GM15510 (cell line): ENCODE measurements around the gene SNRNP70.
A peak's percentile ranks its signal among the peaks of the same experiment; 100 is the strongest.

Experiments
- POLR2A ChIP-seq: IDR thresholded peaks from 3 replicates; pipeline ENCODE4 v1.6.1; 2011; ENCODE audit warnings: borderline replicate concordance; ENCODE audit not compliant: insufficient read length; ENCODE audit errors: extremely low read depth

SNRNP70 gene

DNA sequence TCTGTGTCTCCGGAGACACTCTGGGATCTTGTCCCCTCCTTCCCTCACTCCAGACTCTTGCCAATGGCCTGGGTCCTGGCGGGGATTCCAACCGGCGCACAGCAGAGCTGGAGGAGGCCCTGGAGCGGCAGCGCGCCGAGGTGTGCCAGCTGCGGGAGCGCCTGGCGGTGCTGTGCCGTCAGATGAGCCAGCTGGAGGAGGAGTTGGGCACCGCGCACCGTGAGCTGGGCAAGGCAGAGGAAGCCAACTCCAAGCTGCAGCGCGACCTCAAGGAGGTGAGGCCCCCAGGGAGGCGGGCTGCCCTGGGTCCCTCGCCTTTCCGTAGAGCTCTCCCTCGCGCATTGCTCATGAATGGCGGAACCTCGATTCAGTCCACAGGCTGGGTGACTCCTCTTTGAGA, 45.1 kb downstream of the SNRNP70 start:
- no peak for TF ChIP-seq POLR2A

DNA sequence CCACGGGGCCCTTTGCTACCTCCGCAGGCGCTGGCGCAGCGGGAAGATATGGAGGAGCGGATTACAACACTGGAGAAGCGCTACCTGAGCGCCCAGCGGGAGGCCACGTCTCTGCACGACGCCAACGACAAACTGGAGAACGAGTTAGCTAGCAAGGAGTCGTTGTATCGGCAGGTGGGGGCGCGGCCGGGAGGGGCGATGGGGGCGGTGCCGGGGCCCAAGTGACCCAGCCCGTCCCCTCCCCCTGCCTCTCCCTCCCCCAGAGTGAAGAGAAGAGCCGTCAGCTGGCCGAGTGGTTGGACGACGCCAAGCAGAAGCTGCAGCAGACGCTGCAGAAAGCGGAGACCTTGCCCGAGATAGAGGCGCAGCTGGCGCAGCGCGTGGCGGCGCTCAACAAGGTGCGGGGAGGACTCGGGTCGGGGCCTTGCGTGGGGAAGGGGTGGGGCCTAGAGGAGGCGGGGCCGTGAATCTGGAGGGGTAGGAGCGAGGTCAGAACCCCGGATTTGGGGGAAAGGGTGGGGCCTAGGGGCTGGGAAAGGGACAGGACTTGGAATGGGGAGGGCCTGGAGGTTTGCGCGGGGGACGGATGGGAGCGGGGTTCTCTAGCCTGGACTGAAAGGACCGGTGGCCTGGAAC, 47.8 kb downstream of the SNRNP70 start:
- no peak for TF ChIP-seq POLR2A

DNA sequence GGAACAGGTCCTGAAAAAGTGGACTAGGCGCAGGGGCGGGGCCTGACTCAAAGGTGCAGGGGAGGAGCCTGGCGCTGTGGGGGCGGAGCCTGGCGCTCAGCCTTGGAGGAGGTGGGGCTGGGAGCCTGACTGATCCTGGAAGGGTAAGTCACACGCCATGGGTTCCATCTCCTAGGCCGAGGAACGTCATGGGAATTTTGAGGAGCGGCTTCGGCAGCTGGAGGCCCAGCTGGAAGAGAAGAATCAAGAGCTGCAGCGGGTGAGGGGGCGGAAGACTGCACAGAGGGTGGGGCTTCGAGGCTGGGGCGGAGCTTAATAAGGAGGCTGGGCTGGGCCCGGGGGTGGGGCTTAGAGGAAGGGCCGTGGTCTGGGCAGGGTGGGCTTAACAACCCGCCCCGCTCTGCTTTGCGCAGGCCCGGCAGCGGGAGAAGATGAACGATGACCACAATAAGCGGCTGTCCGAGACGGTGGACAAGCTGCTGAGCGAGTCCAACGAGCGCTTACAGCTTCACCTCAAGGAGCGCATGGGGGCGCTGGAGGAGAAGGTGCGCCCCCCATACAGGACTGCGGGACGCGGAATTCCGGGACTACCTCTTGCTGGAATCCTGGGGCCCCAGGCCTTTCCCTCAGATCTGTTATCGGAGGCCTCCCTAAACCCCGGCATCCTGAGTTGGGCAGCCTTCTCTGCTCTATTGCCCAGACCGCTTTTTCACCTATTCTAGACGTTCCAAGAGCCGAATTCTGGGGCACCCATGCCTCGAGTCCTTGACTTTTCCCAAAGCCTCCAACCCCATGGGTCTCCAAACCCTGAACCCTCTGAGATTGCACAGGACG, 48.6 kb downstream of the SNRNP70 start:
- no peak for TF ChIP-seq POLR2A

DNA sequence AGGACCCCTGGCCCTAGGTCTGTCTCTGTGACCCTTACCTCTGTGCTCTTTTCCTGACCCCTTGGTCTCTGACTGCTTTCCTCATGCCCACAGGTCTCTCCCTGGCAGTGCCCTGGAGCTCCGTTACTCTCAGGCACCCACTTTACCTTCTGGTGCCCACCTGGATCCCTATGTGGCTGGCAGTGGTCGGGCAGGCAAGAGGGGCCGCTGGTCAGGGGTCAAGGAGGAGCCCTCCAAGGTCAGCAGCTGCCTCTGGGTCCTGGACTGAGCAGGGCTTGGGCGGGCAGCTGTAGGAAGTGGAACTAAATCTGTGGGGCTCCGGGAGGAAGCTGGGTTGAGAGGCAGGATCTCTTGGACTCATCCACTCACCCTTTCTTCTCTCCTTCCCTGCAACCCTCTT, 50.4 kb downstream of the SNRNP70 start:
- TF ChIP-seq POLR2A, result no peak

DNA sequence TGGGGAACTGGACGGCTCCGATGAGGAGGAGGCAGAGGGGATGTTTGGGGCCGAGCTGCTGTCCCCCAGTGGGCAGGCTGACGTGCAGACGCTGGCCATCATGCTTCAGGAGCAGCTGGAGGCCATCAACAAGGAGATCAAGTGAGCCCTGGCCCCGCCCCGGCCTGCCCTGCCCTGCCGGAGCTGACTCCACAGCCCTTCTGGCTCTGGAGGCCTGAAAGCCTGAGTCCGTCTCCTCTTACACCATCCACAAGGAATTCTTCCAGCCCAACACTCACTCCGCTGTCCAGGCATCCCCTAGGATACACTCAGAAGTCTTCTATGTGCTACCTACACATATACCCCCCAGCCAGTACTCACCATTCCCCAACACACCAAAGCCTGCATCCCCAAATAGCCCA, 51.5 kb downstream of the SNRNP70 start:
- TF ChIP-seq POLR2A, result no peak

DNA sequence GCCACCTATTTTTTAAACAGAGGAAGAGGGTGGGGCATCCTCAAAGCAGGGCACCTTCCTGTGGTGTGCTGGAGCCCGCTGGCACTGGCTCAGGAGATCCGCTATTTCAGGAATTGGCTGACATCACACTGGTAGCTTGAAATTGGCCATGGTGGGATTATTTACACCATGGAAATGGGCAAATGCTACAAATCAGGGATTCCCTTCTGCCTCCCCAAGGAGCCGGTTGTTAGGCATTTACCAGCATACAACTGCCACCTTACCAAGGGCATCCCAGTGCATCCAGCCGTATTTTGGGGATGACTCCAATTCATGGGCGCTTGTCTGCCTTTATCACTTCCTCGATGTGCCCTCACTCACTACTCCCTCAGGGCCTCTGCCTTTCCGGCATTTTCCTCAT, 55.7 kb downstream of the SNRNP70 start:
- TF ChIP-seq POLR2A, result no peak

DNA sequence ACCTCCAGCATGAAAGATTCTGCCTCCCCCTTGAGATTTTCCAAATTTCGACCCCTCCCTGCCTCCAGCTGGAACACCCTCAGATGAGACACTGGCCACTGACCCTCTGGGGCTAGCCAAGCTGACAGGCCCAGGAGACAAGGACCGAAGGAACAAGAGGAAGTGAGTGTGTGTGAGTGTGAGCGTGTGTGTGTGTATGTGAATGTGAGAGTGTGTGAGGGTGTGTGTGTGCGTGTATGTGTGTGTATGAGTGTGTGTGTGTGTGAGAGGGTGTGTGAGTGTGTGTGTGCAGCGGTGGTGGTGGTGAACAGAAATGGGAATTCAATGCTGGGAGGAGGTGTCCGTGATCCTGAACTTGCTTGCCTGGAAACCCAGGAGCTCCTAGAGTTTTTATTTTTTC, 56.1 kb downstream of the SNRNP70 start:
- TF ChIP-seq POLR2A, result no peak

DNA sequence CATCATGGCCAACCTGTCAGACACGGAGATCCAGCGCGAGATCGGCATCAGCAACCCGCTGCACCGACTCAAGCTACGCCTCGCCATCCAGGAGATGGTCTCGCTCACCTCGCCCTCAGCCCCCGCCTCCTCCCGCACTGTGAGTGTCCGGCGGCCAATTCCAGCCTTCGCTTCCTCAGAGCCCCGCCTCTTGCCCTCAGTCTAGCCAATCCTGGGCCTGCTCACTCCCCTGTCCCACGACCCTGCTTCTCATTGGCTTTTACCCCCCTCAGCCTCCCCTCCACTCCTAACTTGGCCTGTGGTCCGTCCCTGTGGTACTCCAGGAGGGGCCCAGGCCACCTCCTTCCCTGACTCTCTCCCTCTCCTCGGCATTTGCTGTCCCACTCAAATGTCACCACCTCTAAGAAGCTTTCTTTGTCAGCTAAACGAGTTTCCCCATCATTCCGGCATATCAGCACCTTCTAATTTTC, 57.6 kb downstream of the SNRNP70 start:
- peak; percentile 26 for TF ChIP-seq POLR2A

DNA sequence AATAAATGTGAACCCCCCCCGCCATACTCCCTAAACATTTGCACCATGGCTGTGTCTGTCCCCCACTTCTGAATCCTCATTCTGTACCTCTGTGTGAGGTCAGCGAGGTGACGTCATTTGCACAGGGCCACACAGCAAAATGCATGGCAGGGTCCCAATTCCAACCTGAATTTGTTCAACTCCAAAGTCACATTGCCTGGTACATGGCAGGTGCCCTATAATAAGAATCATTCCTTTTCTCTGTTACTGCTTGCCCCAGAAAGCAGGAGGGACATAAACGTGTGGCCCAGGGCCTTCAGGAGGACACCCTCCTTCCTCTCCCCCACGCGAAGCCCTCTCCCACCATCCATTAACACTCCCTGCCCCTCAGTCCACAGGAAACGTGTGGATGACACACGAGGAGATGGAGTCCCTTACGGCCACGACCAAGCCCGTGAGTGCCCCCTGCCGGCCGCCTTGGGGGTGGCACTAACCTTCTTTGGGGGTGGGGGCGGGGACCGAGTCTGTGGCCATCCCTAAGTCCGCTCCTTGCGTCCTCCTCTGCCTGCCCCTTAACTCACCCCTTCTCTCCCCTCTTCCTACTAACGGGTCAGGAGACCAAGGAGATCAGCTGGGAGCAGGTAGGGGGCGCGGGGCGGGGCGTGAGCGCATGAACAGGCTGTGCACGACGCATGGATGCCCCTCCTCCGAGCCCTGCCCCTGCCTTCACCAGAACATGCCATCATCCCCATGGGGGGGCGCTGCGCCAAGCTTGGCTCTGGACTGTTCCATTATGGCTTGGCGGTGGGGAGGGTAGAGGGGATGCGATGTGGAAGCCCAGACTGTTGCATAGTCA, 60.5 kb downstream of the SNRNP70 start:
- TF ChIP-seq POLR2A, result no peak

DNA sequence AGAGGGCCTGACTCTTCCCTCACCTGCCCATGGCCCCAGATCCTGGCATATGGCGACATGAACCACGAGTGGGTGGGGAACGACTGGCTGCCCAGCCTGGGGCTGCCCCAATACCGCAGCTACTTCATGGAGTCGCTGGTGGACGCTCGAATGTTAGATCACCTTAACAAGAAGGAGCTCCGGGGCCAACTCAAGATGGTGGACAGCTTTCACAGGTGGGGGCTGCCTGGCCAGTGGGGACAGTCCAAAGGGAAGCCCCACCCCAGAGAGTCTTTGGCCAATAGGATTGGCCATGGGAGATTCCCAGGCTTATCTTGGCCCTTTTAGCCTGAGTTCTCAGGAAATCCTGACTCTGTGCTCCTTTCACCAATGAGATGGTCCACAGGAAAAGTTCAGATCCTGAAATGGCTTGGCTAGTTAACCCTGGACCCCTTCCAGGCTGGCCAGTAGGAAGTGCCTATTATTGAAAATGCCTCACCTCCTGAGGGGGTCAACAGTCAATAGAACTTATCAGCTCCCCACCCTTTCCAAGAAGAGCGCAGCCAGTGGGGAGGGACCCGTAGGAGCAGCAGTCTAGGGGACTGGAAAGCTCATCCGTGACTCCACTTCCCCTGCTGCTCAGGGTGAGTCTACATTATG, 62.9 kb downstream of the SNRNP70 start:
- TF ChIP-seq POLR2A, result no peak

DNA sequence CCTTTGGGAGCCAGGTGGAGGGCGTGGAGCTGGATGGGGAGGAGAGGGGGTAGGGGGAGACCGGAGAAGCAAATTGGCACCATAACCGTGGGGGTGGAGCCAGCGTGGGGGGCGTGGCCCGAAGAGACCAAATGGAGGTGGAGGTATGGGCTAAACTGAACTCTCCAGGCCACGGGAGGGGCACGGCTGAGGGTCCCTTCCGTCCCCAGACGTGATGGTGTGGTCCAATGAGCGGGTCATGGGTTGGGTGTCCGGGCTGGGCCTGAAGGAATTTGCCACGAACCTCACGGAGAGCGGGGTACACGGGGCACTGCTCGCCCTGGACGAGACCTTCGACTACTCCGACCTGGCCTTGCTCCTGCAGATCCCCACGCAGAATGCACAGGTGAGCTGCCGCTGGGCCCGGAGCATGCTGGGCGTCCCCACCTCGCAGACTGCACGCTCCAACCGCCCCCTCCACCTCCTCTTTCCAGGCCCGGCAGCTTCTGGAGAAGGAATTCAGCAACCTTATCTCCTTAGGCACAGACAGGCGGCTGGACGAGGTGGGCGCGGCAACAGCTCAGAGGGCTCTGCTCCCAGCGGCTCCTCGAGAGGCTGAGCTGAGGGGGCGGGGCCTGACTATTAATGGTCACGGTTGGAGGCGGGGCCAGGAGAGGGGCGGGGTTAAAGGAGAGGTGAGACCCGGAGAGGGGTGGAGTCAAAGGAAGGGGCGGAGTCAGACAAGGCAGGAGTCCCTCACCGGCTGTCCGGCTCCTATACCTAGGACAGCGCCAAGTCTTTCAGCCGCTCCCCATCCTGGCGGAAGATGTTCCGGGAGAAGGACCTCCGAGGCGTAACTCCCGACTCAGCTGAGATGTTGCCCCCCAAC, 63.8 kb downstream of the SNRNP70 start:
- TF ChIP-seq POLR2A, result no peak

DNA sequence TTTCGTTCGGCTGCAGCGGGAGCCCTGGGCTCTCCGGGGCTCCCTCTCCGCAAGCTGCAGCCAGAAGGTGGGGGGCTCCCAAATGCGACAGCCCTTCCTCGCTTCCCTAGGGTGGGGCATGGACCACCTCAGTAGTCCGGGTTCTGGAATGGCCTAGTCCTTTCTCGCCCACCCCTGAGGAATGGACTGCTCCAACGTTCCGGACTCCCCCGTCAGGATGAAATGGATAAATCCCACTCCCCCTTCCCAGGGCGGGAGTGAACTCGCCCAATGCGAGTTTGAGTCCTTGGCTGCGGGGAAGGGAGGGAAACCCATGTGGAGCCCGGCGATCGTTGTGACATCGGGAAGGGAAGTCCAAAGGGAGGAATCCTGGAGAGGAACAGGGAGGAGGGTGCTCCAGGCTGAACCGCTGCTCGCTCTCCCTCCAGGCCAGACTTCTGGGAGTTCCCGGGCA, 64.4 kb downstream of the SNRNP70 start:
- TF ChIP-seq POLR2A, result no peak

DNA sequence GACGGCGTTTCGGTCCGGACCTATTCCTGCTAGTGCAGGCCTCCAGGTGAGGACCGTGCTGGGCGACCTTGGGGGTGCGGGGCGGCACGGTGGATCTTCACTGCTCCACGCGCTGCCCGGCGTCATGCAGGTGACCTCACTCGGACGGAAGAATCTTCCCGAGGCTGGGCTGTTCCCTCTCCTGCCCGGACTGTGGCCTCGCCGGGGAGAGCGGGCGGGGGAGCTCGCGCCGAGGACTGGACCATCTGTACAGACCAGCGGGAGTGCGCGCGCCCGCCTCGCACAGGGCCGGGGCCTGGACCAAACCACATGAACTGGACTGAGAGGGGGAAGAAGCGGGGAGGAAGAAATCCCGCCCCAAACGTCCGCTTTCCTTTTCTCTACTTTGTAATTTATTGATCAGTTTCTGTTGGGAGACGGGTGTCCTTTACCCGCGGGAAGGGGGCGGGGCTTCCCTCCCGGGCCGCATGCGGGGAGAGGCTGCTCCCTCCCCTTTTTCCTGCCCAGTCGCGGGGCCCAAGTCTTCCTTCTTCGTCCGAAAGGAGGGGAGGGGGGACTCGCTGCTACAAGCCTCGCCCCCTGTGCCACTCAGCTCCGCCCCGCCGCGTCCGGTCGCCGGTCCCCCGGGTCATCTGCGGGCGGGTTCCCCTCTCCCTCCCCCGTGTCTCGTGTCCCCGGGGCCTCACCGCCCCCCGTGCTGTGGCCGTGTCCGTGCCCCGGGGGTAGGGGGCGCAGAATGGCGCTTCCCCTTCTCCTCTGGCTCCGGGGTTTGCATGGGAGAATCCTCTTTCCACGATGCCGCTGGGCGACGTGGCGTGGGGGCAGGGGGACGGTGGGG, 65.1 kb downstream of the SNRNP70 start:
- TF ChIP-seq POLR2A, result no peak
